UCSD-AML1 (cell line): ENCODE data around the gene PPIA.
"Not testable (repeated sequence)": the region's sequence is repeated elsewhere in the genome, so short reads cannot be mapped to it uniquely, and the experiment has no call there.

Source experiments
- DNase-seq: peaks from one replicate; lab custom pipeline; 2025; ENCODE audit not compliant: unreplicated experiment; lab: John Stamatoyannopoulos, UW

PPIA gene

GRCh38 chr7:44784364-44784763, 12.1 kb upstream of the PPIA start:
- DNase-seq, result no peak

DNA sequence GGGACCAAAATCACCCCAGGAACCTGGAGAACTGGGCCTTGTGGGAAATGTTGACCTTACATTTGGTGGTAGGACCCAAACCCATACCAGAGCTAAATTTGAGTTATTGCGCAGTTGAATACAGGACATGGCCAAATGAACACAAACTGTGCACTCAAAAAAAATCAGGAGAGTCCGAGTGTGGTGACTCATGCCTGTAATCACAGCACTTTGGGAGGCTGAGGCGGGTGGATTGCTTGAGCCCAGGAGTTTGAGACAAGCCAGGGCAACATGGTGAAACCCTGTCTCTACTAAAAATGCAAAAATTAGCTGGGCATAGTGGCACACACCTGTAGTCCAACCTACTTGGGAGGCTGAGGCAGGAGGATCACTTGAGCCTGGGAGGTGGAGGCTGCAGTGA, 11.3 kb upstream of the PPIA start:
- not testable (repeated sequence) for DNase-seq

GRCh38 chr7:44787041-44787440, 9.4 kb upstream of the PPIA start:
- no peak for DNase-seq

DNA sequence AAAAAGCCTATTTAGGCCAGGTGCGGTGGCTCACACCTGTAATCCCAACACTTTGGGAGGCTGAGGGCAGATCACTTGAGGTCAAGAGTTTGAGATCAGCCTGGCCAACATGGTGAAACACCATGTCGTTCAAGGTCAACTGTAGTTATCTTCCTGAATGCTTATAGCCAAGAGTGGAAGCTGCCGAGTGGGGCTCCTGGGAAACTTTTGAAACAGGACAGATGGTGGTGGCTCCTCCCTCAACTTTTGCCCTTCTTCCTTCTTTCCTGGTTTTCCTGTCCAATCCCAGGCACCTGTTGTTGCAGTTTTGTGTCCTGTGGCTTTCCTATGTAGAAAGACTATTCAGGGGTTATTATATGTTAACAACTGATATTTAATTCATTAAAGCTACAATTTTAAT, 8.7 kb upstream of the PPIA start:
- DNase-seq, result no peak

- no peak for DNase-seq
These were observed 6.5 kb upstream of the PPIA start for GRCh38 chr7:44789990-44790389.

DNA sequence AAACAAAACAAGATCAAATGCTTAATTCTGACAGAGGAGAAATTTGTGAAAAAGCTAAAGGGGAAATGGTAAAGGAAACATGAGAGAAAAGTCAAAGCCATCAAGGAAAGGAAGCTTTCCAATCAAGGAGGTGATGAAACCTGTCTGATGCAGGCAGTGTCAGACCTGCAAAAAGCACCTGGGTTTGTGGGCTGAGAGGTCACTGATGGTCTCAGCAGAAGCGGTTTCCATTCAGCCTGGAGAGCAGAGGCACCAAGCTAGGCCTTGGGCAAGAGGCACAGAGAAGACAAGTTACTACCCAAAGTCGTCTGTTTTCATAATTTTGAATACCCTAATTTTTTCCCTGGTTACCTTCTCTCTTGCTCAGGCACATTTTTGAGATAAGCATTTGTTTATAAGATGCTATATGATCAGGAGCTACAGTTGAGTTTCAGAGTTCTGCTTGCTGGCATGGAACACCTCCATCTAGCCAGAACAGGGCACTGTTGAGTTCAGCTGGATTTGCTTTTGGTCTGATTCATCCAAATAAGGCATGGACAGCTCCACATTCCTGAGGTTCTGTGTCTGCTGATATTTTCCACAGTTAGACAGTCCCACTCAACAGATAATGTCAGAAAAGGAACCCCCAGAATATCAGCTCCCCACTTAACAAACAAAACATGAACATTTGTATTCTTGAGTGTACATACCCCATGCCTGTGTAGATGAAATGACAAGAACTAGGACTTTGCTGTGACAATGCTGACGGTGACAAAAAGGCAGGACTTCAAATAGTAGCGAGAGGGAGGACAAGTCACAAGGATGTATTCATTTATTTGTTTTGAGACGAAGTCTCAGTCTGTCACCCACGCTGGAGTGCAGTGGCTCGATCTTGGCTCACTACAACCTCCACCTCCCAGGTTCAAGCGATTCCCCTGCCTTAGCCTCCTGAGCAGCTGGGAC, 4.9 kb upstream of the PPIA start:
- DNase-seq, result no peak

DNA sequence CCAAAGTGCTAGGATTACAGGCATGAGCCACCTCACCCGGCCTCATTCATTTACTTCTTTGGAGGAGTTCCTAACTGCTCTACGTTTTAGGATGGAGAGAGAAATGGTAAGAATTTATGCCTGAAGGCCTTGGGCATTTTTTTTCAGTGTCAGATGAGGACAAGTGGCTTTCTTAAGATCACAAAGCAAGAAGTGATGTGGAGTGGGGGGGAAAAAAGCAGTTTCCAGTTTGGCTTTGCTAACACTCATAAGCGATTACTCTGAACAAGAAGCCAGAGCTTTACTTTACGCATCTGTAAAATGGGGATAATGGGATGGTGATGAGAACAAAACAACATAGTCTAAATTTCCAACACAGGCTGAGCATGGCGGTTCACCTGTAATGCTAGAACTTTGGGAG, 2.6 kb upstream of the PPIA start:
- DNase-seq, result no peak

GRCh38 chr7:44794331-44794730, 2.1 kb upstream of the PPIA start:
- no peak for DNase-seq

DNA sequence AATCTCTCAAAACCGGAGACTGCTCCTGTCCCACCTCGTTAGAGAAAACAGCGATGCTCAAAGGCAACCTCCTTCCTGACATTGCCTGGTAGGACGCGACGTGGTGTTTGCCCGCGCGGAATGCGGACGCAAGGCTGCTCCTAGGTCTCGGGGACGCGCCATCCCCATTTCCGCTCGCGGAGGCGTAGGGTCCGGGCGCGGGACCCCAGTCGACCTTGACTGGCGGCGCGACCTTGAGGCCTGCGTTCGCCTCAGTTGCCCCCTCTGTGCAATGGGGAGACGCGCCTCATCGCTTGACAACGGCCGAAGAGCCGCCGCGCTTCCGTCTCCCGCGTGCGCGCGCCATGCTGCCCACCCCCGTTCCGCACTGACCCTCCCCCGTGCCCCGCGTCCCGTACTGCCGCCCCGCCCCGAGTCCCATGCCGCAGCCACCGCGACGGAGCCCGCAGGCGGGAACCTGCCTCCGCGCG, 412 bp upstream of the PPIA start:
- DNase-seq, result peak; percentile 51

DNA sequence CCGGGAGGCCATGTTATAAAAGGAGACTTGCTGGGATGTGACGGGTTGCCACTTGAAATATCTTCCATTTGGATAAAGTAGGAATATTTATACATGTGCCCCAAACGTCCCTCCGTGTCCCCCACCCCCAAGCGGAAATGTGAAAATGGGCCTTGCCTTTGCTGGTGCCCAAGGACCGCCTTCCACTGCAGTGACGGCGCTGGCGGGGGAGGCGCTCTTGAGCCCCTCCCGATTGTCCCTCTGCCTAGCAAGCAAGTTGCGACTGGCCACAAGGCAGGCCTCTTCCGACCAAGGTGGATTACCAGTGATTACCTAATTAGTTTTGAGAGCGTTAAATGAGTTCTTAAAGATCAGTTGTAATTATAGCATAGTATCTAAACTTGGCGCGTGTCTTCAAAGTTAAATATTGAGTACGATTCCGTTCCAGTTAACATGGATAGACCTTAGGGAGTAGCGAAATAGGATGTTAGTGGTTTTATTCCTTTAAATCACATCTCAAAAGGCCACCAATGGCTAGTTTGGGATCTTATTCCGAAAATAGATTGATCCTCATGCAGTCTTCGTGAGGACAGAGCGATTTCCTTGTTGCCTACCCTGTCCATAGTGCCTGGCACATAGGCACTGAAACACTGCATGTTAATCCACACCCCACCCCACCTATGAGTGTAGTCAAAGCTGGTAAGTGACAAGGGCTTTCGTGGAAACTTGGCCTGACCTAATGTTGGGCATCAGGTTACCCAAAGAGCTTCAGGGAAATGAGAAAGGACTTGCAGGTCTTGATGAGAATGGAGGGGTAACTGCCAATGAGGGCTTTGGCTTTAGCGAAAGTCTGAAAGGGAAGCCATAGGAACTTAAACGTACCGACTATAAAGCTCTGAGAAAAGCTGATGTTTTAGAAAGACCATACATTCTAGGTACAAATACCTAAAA, 1.1 kb downstream of the PPIA start:
- DNase-seq, result peak; percentile 69

- DNase-seq, result no peak
These were observed 2.3 kb downstream of the PPIA start for GRCh38 chr7:44798649-44799305.

GRCh38 chr7:44799939-44800338, 3.5 kb downstream of the PPIA start:
- no peak for DNase-seq

DNA sequence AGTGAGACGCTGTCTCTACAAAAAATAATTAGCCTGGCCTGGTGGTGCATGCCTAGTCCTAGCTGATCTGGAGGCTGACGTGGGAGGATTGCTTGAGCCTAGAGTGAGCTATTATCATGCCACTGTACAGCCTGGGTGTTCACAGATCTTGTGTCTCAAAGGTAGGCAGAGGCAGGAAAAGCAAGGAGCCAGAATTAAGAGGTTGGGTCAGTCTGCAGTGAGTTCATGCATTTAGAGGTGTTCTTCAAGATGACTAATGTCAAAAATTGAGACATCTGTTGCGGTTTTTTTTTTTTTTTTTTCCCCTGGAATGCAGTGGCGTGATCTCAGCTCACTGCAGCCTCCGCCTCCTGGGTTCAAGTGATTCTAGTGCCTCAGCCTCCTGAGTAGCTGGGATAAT, 5.4 kb downstream of the PPIA start:
- DNase-seq, result no peak

- no peak for DNase-seq
These were observed 6.0 kb downstream of the PPIA start for GRCh38 chr7:44802418-44803025.

GRCh38 chr7:44803828-44804519, 7.5 kb downstream of the PPIA start:
- DNase-seq, result not testable (repeated sequence)

GRCh38 chr7:44805950-44806349, 9.5 kb downstream of the PPIA start:
- no peak for DNase-seq

GRCh38 chr7:44808914-44809393, 12.5 kb downstream of the PPIA start:
- DNase-seq, result no peak

GRCh38 chr7:44811093-44811492, 14.6 kb downstream of the PPIA start:
- DNase-seq, result no peak

DNA sequence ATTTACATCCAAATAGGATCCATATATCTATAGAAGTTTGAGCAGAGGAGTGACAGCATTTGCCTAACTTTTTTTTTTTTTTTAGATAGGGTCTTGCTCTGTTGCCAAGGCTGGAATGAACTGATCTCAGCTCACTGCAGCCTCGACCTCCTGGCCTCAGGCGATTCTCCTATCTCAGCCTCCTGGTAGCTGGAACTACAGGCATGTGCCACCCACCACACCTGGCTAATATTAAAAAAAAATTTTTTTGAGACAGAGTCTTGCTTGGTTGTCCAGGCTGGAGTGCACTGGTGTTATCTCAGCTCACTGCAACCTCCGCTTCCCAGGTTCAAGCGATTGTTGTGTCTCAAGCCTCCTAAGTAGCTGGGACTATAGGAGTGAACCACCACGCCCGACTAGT, 15.1 kb downstream of the PPIA start:
- DNase-seq, result no peak

- DNase-seq, result no peak
These were observed 18.4 kb downstream of the PPIA start for GRCh38 chr7:44814919-44815318.
